GM21360 (cell line): ENCODE data around the gene COL5A1.
"Not testable (repeated sequence)": the region's sequence is repeated elsewhere in the genome, so short reads cannot be mapped to it uniquely, and the experiment has no call there.

Experiments used
- ATAC-seq: cut with Tn5 transposase; IDR thresholded peaks from one replicate; pipeline ENCODE4 v1.9.1; 2021; ENCODE audit warnings: mild to moderate bottlenecking, moderate library complexity; ENCODE audit not compliant: unreplicated experiment

COL5A1 gene

DNA sequence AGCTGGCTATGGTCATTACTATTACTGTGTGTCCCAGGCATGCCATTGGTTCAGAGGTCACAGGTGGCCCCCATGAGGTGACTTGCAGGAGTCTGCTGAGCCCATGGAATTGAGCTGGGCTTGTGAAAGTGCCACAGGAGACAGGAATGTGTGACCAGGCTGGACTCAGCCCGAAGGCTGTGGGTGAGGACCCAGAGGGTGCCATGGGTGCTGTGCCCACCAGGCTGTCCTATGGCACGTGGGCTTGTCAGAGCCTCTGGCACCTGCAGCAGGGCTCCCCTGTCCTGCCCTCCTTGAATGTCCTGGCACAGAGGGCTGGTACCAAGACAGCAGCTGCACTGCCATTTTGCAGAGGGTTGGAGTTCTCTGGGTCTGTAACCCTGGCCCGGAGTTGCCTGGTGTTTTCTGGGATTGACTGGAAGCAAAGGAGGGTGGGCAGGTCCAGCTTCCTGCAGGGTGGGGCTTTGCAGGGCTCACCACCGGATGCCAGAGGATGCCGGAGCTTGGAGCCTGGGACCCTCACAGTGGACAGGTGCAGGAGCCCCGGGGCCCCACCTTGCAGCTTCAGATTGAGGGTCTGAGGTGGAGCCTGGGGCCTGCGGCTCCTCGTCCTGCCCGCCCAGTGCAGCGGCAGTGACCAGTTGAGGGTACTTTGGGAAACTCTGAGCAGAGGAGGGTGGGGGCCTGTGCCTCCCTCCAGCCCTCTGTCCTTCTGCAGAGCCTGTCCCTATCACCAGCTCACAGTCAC, 14.2 kb downstream of the COL5A1 start:
- ATAC-seq, result no peak

DNA sequence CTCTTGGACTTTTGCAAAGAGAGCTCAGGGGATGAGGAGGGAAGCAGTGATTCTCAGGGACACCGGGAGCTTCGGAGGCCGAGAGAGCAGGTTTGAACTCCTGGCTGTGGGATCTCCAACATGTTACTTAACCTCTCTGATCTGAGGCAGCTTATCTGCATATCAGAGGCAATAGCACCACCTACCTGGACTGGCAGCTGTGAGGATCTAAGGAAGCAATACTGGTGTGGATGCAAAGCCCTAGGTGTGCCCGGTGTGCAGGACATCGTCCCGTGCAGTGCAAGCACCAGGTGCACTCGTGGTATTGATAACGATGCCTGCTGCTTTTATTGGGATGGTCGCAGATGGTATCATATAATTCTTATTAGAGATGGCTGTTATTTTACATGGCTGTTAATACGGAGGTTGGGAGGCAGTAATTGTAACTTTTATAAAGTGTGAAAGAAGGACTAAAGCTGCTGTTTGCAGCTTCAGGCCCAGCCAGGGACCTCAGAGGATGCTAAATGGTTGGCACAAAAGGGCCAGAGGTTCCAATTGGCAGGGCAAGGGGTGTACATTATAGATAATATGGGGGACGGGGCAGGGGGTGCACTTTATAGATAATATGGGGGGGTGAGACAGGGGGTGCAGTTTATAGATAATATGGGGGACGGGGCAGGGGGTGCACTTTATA, 14.9 kb downstream of the COL5A1 start:
- ATAC-seq, result no peak

DNA sequence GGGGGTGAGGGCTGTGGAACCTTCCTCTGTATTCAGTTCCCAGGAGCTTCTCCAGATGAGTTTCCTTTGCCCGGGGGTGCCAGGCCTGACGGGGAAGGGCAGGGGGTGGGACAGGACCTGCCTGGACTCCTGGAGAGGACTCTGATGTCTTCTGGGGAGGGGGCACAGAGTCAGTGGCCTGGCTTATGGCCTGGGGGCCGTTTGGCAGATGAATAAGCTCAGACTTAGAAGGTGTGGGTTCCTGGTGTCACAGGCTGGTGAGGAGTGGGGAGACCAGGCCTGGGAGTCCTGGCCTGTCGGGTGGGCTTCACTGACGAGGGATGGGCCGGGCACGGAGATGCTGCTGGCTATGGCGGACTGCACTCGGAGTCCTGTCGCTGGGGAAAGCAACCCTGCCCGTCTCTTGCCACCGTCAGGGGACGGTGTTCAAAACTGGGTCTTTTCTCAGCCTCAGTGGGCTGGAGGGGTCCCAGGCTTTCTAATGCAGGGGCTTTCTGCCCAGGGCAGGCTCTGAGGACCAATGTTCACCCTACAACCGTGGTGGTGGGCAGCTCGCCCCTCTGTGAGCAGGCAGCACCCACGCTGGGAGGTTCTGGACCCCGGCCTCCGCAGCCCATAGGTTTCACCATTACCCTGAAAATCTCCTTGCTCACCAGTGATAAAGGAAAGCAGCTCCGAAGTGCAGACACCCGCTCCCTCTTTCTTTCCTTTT, 16.2 kb downstream of the COL5A1 start:
- ATAC-seq, result no peak

DNA sequence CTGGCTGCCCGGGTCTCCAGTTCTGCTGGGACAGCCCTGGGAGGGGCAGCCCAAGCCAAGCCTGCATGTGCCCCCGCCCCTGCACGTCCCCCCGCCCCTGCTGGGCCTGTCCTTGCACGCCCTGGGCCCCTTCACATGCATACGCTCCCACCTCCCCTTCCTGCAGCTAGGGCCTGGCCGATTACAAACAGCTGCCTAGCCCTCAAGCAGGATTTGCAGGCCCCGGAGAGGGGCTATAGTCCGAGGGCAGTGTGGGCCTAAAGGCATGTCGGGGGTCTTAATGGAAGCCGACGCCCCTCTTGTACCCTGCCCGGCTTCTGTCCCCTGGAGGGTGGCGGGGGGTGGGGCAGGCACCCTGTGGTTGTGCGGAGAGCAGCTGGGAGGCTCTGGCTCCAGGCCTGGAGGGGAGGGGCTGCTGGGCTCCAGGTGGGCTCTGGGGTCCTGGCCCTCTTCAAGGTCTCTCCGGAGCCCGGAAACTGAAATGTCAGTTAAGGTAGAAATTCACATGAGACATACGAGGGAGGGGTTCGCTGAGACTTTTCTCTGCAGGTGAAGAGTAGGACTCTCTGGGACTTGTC, 16.9 kb downstream of the COL5A1 start:
- no peak for ATAC-seq

DNA sequence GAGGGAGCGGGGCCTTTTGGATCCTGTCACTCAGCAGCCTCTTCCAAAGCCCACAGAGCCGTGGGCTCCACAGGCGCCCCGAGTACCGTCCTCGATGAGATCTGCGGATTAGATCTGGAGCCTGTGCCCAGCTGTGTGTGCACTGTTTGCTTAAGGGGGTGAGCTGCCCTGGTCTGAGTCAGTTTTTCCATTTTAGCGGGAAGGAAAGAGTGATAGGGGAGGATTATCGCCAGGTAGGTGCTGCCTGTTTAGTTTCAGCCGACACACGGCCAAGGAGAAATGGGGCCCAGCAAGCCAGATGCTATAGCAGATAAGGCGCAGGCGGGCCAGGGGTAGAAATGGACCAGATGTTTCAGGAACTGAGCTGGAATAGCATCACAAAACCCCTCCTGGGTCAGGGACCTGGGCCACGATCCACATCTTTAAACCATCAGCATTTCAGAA, 18.1 kb downstream of the COL5A1 start:
- ATAC-seq, result no peak

DNA sequence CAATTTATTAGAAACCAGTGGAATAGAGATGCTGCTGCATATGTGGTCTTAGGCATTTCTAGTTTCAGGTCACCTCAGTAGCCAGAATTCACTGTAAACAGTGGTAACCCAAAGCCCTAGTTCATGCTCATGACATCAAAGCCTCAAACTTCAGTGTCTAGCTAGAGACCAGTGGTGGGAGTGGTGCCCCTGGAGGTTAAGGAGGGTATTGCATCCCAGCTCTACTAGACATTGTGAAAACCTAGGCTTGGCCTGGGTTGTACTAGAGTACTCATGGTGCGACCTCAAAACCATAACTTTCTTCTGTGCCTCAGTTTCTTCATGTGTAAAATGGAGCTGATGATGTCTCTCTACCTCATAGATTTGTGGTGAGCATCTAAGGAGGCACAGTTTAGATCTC, 18.8 kb downstream of the COL5A1 start:
- ATAC-seq, result no peak

DNA sequence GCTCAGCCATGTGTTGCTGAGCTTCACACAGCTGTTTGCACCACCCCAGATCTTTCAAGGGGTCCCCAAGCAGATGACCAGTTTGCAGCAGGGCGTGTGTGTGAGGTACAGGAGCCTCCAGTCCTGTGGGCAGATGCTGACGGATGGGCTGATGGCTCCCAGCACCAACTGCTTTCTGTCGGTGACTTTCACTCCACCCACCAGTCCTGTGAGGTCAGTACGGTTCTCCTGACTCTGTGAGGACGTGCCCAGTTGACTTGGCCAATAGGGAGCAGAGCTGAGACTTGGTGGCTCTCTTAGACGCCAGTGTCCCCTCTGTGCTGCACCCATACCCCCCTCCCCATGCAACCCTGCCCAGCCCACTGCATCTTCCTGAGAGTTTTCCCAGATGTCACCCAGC, 19.7 kb downstream of the COL5A1 start:
- no peak for ATAC-seq

DNA sequence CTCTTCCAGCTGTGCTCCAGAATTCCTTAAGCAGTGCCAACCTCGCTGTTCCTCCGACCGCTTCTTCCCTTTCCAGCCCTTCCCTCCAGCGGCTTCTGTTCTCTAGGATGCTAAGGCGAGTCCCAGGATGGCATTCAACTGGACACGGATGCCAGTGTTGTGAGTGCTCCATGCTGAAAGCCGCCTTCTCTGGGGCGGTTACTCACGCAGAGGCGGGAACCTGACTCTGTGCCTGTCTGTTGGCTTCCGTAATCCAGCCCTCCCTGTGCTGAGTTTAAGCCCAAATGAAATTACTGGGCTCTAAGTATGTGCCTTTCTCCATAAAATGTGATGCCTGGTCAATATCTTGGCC, 20.2 kb downstream of the COL5A1 start:
- no peak for ATAC-seq

DNA sequence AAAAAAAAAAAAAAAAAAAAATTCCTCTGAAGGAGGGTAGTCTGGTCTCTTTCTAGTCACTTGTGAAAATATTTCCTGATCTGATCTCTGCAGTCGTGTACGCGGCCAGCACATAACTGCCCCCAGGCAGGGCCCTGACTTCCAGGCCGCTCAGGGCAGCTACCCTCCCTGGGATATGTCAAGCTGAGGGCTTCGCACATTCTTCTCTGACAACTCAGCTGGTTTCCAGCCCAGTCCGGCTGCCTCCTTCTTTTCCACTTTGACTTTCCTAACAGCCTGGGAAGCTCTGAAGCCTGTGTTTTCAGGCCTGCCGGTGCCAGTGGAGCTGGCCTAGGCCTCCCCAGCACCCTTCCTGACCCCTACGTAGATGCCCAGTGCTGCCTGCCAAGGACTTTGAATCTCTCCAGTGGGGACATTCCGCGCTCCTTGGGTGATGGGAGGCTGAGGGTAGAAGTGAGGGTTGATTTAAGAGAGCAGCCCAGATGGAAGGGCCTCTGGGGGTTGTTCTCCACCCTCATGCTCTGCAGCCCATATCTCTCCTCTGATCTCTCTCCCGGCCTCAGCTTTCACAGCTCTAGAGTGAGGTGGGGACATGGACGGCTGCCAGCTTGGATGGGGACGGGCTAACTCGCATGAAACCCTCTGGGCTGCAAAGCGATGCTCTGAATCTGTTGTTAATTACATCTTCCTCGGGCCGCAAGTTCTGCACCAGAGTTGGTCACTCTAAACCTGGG, 20.7 kb downstream of the COL5A1 start:
- no peak for ATAC-seq

DNA sequence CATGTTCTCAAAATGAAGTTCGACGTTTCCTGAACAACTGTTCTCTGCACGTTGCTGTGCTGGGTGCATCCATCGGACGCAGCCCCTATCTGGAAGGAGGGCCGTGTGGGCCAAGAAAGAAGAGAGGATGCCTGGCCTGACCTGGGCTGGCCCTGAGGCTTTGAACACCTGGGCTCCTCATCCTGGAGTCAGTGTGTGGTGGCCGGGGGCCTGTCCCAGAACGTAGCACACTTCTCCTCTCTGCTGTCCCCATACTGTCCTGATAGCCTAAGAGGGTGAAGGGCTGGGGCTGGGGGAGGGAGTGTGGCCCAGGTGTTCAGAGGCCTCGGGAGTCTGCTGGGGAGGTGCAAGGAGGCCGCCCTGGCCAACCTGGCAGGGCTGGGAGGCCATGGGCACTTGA, 21.5 kb downstream of the COL5A1 start:
- ATAC-seq, result no peak

DNA sequence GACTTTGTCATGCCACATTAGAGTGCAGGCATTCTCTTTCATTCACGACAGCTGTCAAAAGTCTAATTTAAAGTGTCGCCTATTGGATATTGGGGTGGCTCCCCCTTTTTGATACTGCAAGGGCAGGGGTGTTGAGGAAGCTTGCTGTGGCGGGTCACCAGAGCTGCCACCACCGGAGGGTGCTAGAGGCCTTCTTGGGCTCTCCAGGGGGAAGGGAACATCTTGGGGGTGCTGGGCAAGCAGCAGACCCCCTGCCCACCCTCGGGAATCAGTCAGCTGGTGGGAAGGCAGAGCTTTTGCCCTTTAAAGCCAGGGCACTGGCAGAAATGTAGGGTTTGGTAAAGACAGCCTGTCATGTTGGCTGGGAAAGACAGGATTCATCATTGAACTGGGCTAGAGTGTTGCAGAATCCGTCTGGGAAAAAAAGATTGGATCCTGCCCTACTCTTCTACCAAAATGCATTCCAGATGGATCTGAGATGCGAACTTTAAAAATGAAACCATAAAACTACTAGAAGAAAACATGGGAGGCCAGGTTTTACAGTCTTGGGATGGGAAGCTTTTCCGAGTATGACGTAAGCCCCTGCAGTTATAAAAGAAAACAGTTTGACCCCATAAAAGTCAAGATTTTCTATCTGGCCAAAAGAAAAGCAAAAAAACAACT, 22.3 kb downstream of the COL5A1 start:
- ATAC-seq, result no peak

DNA sequence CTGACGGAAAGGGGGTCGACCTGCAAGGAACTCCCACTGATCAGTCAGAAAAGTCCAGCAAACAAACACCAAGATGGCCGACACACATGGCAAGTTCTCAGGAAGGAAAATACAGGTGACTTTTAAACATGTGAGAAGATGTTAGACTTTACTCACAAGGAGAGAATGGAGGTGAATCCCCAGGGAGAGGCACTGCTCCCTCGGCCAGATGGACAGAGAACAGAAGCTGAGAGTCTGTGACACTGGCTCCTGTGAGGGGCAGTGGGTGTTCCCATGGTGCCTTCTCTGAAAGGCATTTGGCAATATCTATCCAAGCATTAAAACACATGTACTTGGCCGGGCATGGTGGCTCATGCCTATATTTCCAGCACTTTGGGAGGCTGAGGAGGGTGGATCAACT, 22.8 kb downstream of the COL5A1 start:
- ATAC-seq, result no peak

DNA sequence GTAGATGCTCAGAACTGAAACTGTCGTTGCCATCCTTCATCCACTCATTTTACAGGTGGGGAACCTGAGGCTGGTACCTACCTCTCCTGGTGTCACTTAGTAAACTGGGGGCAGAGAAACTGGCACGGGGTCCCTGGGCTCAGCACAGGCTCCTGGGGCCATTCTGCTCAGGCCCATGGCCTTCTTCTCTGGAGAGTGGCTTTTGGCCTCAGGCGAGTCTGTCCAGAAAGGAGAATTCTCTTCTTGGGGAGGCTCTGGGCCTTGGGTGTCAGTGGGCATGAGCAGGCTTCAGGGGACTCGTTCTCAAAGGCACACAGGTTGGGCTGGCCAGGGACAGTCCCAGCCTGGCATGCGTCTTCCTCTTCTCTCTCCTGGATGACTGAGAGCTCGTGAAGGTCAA, 24.6 kb downstream of the COL5A1 start:
- no peak for ATAC-seq

DNA sequence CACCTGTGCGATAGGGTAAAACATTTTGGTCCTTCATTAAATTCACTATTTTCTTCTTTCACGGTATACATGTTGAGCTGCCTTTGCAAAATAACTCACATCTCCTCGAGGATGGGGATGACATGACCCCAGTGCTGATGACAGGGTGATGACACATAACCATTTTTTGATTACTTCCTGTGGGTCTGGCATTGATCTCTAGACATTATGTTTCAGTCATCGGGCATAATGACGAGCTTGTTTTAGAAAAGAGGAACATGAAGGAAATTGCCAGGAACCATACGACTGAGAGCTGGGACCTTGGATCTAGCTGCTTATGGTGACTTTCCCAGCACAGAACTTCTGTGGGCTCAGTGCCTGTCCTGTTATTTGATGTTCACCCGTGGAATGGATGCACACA, 25.2 kb downstream of the COL5A1 start:
- no peak for ATAC-seq

DNA sequence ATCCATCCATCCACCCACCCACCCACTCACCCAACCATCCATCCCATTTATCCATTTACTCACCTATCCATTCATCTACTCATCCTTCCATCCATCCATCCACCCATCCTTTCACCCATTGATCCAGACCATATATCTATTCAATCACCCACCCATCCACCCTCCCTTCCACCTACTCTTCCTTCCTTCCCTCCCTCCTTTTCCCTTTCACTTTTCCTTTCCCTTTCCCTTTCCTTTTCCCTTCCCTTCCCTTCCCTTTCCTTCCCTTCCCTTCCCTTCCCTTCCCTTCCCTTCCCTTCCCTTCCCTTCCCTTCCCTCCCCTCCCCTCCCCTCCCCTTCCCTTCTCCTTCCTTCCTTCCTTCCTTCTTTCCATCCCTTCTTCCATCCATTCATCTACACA, 27.4 kb downstream of the COL5A1 start:
- ATAC-seq, result not testable (repeated sequence)

DNA sequence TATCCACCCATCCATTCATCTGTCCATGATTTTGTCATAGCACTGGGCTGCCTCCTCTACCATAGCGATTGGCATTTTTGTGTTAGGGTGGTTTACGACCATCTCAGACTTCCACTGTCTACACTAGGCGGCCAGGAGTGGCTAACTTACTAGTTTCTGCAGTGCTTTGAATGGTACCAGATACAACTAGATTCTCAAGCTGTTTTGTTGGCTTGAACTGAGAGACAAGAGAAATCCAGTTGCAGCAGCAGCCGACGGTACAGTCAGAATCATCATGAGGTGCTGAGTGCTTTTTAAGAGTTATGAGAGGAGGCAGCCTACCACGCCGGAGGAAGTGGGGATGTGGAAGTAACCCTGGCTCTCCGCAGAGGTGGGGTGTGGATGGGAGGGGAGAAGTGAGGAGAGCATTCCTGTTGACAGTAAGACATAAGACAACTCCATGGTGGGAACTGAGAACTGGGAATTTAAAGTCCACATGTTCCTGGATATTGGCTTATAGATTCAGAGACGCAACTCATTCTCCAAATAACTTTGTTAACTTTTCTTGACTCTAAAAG, 27.9 kb downstream of the COL5A1 start:
- no peak for ATAC-seq

DNA sequence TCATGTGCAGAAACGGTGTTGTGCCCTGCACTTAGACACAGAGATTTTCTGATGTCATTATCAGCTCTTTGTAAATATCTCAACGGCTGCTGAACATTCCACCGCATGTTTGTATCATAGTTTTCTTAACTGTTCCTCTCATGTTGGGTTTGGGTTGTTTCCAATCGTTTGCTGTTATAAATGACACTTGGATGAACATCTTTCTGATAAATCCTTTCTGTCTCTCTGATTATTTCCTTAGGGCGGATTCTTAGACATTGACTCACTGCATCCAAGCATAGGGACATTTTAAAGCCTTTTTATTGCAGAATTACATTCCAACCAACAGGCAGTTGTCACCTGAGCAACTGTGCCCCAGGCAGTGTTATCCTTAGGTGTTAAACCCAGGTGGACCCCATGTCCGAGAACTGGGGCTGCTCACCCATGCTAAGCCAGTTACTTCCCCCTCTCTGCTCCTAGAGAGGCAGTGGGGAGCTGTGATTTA, 28.5 kb downstream of the COL5A1 start:
- ATAC-seq, result no peak

DNA sequence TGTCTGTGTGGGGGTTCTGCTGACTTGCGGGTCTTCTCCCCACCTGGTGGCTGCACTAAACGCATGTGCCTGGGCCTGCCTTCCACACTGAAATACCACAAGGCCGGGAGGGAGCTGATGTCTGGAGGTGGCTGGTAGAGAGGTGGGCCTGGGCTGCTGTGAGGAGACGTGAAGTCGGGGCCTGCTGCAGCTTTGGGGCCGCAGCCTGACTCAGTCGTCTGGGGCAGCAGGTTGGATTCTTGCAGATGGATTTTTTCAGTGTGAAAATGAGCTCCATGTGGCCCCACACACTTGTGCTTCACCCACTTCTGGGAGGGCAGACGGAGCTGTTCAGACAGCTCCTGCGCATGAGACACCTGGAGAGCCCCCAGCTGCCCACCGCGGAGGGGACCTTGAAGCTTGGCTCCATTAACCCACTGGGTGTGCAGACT, 29.3 kb downstream of the COL5A1 start:
- ATAC-seq, result no peak

DNA sequence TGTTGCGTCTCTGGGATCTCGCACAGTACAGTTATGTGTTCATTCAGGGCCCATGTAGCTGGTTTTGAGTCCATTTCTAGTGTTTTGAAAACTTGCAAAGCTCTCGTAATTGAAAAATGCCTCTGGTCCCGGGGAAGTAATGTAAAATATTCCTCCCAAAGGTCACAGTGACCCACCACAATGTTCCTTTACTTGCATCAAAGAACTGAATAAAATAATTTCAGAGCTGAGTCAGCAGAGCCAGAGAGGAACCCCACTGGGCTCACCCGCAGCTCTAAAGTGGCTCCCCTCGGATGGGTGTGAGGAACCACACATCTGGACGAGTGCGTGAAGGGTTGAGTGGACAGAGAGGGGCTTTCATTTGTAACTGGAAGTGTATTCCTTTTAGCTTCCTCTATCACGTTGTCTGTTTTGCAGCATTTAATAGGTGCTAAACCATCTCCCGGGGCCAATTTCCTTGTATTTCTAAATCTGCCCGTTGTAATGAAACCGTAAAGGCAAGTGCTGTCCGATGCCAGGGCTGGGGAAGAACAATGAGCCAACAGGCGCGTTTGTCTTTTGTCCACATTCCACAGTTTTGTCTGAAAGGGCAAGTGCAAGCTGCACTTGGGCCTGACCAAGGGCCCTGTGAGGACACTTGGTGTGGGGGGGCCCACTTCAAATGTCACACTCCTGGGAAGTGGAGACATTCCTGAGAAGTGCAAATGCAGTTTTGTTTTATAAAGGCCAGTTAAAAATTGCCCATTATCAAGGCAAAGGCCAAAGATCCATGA, 29.9 kb downstream of the COL5A1 start:
- ATAC-seq, result no peak
